GM18867 (cell line): ENCODE measurements around the gene ABCA12.

Source experiments
- ATAC-seq: cut with Tn5 transposase; IDR thresholded peaks from one replicate; pipeline ENCODE4 v1.9.1; 2021; ENCODE audit warnings: mild to moderate bottlenecking, moderate library complexity; ENCODE audit not compliant: unreplicated experiment

The ABCA12 gene

GRCh38 chr2:215136669-215137328 lies 1.6 kb downstream of the ABCA12 start:
- peak; percentile 56 for ATAC-seq

DNA sequence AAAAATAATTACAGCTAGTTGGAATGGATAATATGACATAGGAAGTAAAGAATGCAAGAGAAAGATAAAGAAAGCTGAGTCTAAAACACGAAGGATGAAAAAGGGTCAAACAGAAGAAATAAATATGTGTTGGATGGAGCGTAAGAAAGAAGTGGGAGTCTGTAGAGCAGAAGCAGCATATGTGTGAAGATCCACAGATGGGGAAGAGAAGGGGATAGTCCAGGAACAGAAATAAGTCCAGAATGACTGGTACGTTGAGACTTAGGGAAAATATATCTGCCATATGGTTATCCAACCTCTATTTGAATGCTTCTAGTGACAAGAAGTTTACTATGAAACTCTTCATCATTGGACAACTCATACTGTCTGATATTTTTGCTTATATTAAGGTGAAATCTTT lies 18.0 kb downstream of the ABCA12 start:
- no peak for ATAC-seq

DNA sequence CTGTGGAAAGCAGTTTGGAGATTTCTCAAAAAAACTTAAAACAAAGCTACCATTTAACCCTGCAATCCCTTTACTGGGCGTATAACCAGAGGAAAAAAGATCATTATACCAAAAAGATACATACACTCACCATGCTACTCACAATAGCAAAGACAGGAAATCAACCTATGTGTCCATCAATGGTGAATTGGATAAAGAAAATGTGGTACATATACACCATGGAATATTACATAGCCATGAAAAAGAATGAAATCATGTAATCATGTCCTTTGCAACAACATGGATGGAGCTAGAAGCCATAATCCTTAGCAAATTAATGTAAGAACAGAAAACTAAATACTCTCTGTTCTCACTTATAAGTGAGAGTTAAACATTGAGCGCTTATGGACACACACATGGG lies 18.6 kb downstream of the ABCA12 start:
- no peak for ATAC-seq

- no peak for ATAC-seq
Measured at GRCh38 chr2:215110918-215111317, 27.5 kb downstream of the ABCA12 start.

GRCh38 chr2:215107216-215108056 lies 31.0 kb downstream of the ABCA12 start:
- no peak for ATAC-seq

- no peak for ATAC-seq
Measured at GRCh38 chr2:215105607-215106354, 32.6 kb downstream of the ABCA12 start.

- no peak for ATAC-seq
Measured at GRCh38 chr2:215104226-215104625, 34.2 kb downstream of the ABCA12 start.

DNA sequence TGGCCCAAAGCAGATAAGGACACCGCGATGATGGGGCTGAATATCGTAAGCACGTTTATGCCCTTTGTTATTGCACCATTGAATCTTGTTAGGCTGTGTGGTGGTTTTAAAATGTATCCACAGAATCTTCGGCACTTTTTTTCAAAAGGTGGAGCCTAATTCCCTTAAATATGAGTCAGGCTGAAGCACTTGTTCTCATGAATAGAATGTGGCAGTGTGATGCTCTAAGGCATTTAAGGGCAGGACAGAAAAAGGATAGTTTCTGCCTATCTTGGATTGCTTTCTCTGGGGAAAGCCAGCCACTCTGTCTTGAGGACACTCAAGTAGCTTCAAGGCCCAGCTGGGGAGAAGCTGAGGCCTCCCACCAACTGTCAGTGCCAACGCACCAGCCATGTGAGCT lies 39.6 kb downstream of the ABCA12 start:
- ATAC-seq, result no peak

DNA sequence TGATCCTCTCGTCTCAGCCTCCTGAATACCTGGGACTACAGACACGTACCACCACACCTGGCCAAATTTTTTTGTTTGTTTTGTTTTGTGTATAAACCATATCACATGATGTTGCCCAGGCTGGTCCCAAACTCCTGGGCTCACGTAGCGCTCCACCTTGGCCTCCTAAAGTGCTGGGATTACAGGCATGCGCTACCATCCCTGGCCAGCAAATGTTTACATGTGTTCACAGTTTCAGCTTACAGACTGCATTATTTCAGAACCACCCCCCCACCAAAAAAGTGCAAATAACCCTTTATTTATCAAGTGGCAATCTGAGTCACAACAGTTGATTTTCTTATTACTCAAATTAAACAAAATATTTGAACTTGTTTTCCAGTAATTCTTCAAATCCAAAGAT lies 54.3 kb downstream of the ABCA12 start:
- ATAC-seq, result no peak

GRCh38 chr2:215083146-215083545 lies 55.3 kb downstream of the ABCA12 start:
- no peak for ATAC-seq

DNA sequence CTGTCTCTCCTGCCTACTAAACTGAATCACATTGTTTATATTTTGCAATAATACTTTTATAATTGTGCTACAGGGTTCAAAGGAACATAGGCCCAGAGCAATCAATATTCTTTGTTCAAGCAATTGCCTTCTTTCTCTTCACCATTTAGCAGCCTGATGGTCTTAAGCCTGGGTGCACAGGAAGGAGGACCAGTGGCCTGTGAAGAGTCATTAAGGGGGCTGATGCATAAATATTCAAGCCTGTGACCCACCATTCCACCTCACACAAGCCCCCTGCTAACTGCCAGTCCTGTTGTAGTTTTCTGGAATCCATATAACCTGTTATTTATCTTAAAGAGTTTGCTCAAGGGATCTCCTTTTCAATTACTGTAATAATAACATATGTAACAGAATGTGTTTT lies 56.0 kb downstream of the ABCA12 start:
- ATAC-seq, result no peak

- no peak for ATAC-seq
Measured at GRCh38 chr2:215080545-215080944, 57.9 kb downstream of the ABCA12 start.

DNA sequence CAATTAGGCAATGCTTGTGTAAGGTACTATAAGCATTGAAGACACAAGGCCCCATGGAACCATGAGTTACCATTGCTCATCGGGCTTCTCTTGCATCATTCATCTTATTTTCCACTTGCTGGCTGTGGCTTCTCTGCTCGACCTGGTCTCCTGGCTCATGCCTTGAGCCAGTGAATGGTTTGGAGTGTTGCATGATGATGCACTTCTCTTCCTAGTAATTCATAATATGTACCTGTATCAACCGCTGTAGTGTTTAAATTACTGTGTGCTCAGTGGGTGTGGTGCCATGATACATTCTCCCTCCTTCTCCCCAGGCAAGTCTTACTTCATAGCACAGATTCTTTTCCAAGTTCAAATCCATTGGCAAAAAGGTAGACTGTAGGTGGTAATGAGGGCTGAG lies 66.8 kb downstream of the ABCA12 start:
- no peak for ATAC-seq

DNA sequence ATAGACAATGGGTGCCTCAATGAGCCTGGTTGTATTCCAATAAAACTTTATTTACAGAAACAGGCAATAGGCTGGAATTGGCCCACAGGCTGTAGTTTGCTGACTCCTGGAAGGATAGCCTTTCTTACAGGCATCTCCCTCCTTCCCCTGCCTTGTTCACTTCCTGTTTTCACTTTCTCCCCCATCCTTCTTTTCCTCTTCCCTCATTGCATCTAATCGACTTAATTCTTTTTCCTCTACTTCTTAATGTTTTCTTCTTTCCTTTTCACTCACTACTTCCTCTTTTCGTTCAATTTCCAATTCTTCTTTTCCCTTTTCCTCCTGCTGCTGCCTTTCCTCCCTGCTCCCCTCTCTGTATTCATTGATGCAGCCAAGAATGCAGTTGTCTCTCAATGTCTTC lies 70.0 kb downstream of the ABCA12 start:
- no peak for ATAC-seq

DNA sequence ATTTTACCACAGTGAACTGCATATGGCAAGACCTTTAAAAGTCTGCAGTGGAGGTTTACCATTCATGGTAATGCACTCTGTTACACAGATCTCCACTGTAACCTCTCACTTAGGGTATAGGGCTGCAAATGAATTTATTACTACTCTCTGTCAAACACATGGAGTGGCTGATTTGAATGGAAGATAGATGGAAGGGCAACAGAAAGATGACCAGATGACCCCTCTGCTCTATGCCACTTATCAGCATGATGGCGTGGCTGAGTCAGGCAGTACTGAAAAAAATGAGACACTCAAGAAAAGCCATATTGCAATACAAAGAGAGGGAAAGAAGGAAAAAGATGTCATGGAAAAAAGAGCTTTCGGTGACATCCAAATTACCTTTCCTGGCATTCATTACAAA lies 72.3 kb downstream of the ABCA12 start:
- no peak for ATAC-seq

GRCh38 chr2:215063526-215063925 lies 74.9 kb downstream of the ABCA12 start:
- no peak for ATAC-seq

GRCh38 chr2:215060861-215061536 lies 77.4 kb downstream of the ABCA12 start:
- ATAC-seq, result no peak

DNA sequence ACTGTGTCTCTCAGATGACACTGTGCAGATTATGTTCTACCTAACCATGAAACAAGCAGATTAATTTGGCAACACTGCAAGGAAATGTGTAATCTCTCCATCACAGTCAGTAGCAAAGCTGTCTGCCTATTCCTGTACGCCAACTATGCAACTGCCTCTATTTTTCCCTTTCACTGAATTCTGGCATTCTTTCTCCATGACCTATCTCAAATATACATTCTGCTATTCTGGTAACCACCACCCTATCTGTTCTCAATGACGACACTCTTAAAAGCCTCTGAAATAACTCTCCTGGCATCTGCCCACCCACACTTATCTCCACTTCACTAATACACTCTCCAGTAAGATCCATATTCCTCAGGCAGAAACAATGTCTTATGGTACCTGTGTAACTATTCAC lies 78.7 kb downstream of the ABCA12 start:
- ATAC-seq, result no peak

- no peak for ATAC-seq
Measured at GRCh38 chr2:215055891-215056290, 82.5 kb downstream of the ABCA12 start.

- ATAC-seq, result no peak
Measured at GRCh38 chr2:215052810-215053209, 85.6 kb downstream of the ABCA12 start.

- ATAC-seq, result no peak
Measured at GRCh38 chr2:215052404-215052803, 86.0 kb downstream of the ABCA12 start.
